HEK293 (cell line): ENCODE measurements around the gene ARHGAP30.

Experiments
- CTCF ChIA-PET: fragments of 350-600 bp; formaldehyde crosslinking; extraction: SDS; loops from one replicate; lab custom pipeline; 2021; ENCODE audit warnings: antibody characterized with exemption; lab: Yijun Ruan, JAX
- POLR2A ChIA-PET: fragments of 300-600 bp; formaldehyde crosslinking; extraction: SDS; loops from one replicate; lab custom pipeline; 2020; ENCODE audit warnings: antibody characterized with exemption, inconsistent platforms; lab: Yijun Ruan, JAX
- H3K27ac ChIP-seq: fragments of 200-500 bp; sonication (Bioruptor generic); 2 replicates; pipeline ENCODE4 v1.5.1; 2014; ENCODE audit warnings: low read depth, low read length, control low read depth, inconsistent platforms; ENCODE audit errors: extremely low read depth
- H3K36me3 ChIP-seq, 2 experiments: fragments of 200-500 bp in 1 of 2; sonication (Bioruptor generic) in 1 of 2; 1 replicate in 1 of 2; 2 replicates in 1 of 2; pipeline ENCODE4 v1.5.1; 2014 to 2017; ENCODE audit warnings: inconsistent platforms in 2 of 2, low read length in 2 of 2; ENCODE audit not compliant: control insufficient read depth in 2 of 2, insufficient read depth in 1 of 2
- H3K4me1 ChIP-seq: fragments of 200-500 bp; sonication (Bioruptor generic); 2 replicates; pipeline ENCODE4 v1.5.1; 2014; ENCODE audit warnings: mild to moderate bottlenecking, low read length, inconsistent platforms; ENCODE audit not compliant: control insufficient read depth, insufficient read depth
- H3K4me3 ChIP-seq: 2 replicates; pipeline ENCODE4 v1.5.1; 2011; ENCODE audit warnings: low read depth, mild to moderate bottlenecking, control low read depth, low read length, moderate library complexity
- H3K9me3 ChIP-seq: fragments of 200-500 bp; sonication (Bioruptor generic); 2 replicates; pipeline ENCODE4 v1.5.1; 2014; ENCODE audit warnings: low read depth, low read length, inconsistent platforms; ENCODE audit not compliant: control insufficient read depth, insufficient read depth
- BCL6B ChIP-seq: fragments of 450-650 bp; formaldehyde crosslinking; IDR thresholded peaks from 2 replicates; pipeline ENCODE4 v1.5.1; 2017; ENCODE audit warnings: missing biosample characterization, missing genetic modification characterization
- IKZF3 ChIP-seq: fragments of 450-650 bp; IDR thresholded peaks from 2 replicates; pipeline ENCODE4 v1.5.0; 2018; ENCODE audit warnings: missing biosample characterization, mild to moderate bottlenecking, missing genetic modification characterization, moderate library complexity
- KLF17 ChIP-seq: fragments of 450-650 bp; formaldehyde crosslinking; IDR thresholded peaks from 2 replicates; pipeline ENCODE4 v1.5.1; 2016; ENCODE audit warnings: missing biosample characterization, missing genetic modification characterization
- PATZ1 ChIP-seq: fragments of 450-650 bp; formaldehyde crosslinking; IDR thresholded peaks from 2 replicates; pipeline ENCODE4 v1.5.1; 2016; ENCODE audit warnings: missing biosample characterization, missing genetic modification characterization
- REST ChIP-seq: fragments of 450-650 bp; formaldehyde crosslinking; IDR thresholded peaks from 2 replicates; pipeline ENCODE4 v1.5.1; 2016; ENCODE audit warnings: missing biosample characterization, missing genetic modification characterization
- YY1 ChIP-seq: fragments of 450-650 bp; formaldehyde crosslinking; IDR thresholded peaks from 2 replicates; pipeline ENCODE4 v1.5.1; 2018; ENCODE audit warnings: missing biosample characterization, missing genetic modification characterization
- ZNF311 ChIP-seq: fragments of 450-650 bp; formaldehyde crosslinking; IDR thresholded peaks from 2 replicates; pipeline ENCODE4 v1.5.1; 2017; ENCODE audit warnings: missing biosample characterization, missing genetic modification characterization, borderline replicate concordance
- ZNF449 ChIP-seq: fragments of 450-650 bp; formaldehyde crosslinking; IDR thresholded peaks from 2 replicates; pipeline ENCODE4 v1.5.1; 2017; ENCODE audit warnings: missing biosample characterization, mild to moderate bottlenecking, missing genetic modification characterization, moderate library complexity
- ZNF514 ChIP-seq: fragments of 450-650 bp; formaldehyde crosslinking; IDR thresholded peaks from 2 replicates; pipeline ENCODE4 v1.5.1; 2016; ENCODE audit warnings: missing biosample characterization, missing genetic modification characterization
- ZNF530 ChIP-seq: fragments of 450-650 bp; formaldehyde crosslinking; IDR thresholded peaks from 2 replicates; pipeline ENCODE4 v1.5.1; 2016; ENCODE audit warnings: low read depth, missing biosample characterization, missing genetic modification characterization
- ZNF747 ChIP-seq: fragments of 450-650 bp; formaldehyde crosslinking; IDR thresholded peaks from 2 replicates; pipeline ENCODE4 v1.5.1; 2016; ENCODE audit warnings: missing biosample characterization, missing genetic modification characterization
- TF ChIP-seq, protein P1 (sequence below): fragments of 450-650 bp; formaldehyde crosslinking; IDR thresholded peaks from 2 replicates; pipeline ENCODE4 v1.5.1; 2016; ENCODE audit warnings: missing biosample characterization, missing genetic modification characterization
- TF ChIP-seq, protein P2 (sequence below): fragments of 450-650 bp; formaldehyde crosslinking; conservative IDR thresholded peaks from 2 replicates; pipeline ENCODE4 v1.5.1; 2016; ENCODE audit warnings: low read depth, missing biosample characterization, missing genetic modification characterization
- TF ChIP-seq, protein P3 (sequence below): fragments of 450-650 bp; formaldehyde crosslinking; IDR thresholded peaks from 2 replicates; pipeline ENCODE4 v1.5.1; 2017; ENCODE audit warnings: missing biosample characterization, missing genetic modification characterization

Gene ARHGAP30

DNA sequence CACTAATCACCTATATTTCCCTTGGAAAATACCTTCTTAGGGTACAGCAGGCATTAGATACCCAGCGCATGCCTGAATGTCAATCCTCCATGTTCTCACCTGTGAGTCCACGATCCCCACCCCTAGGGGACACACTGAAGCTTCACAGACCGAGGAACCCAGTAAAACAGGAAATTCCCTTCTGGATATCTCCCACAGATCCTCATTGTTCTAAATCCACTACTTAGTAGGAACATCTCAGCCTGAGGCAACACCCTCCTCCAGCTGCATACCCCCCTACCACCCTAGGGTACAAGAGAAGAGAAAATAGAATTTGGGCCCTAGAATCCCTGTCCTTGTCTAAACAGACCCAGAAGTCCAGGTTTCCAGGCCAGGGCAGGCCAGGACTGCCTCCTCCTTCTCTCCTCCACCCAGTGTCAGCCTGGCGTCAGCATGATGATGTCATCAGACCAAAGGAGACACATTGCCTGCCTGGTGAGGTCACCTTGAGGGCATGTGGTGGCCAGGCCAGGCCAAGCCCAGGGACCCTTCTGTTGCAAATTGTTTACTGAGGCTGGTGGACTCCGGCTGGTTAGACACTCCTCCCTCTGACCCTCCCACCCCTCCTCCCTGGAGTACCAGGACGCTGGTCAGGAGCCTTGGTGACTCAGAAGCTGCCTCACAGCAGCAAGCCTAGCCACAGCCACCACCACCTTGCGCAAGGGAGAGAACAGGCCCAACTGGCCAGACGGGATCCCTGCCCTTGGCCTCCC, 13.5 kb upstream of the ARHGAP30 start (continued):
- TF ChIP-seq PATZ1 (tag by site-specific recombination) (peak; percentile 44), IKZF3 (no peak), ZNF311 (tag by site-specific recombination) (no peak)
- TF ChIP-seq, protein P1, sequence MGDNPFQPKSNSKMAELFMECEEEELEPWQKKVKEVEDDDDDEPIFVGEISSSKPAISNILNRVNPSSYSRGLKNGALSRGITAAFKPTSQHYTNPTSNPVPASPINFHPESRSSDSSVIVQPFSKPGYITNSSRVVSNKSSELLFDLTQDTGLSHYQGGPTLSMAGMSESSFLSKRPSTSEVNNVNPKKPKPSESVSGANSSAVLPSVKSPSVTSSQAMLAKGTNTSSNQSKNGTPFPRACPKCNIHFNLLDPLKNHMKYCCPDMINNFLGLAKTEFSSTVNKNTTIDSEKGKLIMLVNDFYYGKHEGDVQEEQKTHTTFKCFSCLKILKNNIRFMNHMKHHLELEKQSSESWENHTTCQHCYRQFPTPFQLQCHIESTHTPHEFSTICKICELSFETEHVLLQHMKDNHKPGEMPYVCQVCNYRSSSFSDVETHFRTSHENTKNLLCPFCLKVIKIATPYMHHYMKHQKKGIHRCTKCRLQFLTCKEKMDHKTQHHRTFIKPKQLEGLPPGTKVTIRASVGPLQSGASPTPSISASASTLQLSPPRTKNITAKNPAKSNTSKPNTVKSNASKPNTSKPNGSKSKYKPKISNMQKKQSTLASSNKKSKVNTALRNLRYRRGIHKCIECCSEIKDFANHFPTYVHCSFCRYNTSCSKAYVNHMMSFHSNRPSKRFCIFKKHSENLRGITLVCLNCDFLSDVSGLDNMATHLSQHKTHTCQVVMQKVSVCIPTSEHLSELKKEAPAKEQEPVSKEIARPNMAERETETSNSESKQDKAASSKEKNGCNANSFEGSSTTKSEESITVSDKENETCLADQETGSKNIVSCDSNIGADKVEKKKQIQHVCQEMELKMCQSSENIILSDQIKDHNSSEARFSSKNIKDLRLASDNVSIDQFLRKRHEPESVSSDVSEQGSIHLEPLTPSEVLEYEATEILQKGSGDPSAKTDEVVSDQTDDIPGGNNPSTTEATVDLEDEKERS (tag by site-specific recombination): no peak

GRCh38 chr1:161082483-161082882, 12.8 kb upstream of the ARHGAP30 start:
- POLR2A ChIA-PET: interaction anchor here (0.6 to 1.0 kb wide), 3 partner anchors 15 to 44 kb away, joined by 3 to 8 read pairs (median 3); no protein-coding TSS in a partner anchor
- CTCF ChIA-PET: interaction anchor here (0.8 to 2.0 kb wide), 3 partner anchors 10 to 17 kb away, joined by 3 to 7 read pairs (median 6); no protein-coding TSS in a partner anchor
- H3K27ac ChIP-seq: no peak overlapping the region; the same call in 1 of the 2 replicates
- no peaks in the 10 kb centered on the region; the same call in 1 of the 2 replicates for H3K4me1 ChIP-seq
- no peaks in the 10 kb centered on the region for H3K36me3 ChIP-seq
- no peak overlapping the region for H3K4me3 ChIP-seq
- H3K9me3 ChIP-seq: no peaks in the 10 kb centered on the region
- TF ChIP-seq ZNF449 (tag by site-specific recombination) (no peak), YY1 (tag by site-specific recombination) (no peak), ZNF514 (no peak), KLF17 (no peak), ZNF530 (tag by site-specific recombination) (no peak), REST (tag by site-specific recombination) (no peak), ZNF747 (tag by site-specific recombination) (no peak), BCL6B (tag by site-specific recombination) (no peak)
- TF ChIP-seq, protein P2, sequence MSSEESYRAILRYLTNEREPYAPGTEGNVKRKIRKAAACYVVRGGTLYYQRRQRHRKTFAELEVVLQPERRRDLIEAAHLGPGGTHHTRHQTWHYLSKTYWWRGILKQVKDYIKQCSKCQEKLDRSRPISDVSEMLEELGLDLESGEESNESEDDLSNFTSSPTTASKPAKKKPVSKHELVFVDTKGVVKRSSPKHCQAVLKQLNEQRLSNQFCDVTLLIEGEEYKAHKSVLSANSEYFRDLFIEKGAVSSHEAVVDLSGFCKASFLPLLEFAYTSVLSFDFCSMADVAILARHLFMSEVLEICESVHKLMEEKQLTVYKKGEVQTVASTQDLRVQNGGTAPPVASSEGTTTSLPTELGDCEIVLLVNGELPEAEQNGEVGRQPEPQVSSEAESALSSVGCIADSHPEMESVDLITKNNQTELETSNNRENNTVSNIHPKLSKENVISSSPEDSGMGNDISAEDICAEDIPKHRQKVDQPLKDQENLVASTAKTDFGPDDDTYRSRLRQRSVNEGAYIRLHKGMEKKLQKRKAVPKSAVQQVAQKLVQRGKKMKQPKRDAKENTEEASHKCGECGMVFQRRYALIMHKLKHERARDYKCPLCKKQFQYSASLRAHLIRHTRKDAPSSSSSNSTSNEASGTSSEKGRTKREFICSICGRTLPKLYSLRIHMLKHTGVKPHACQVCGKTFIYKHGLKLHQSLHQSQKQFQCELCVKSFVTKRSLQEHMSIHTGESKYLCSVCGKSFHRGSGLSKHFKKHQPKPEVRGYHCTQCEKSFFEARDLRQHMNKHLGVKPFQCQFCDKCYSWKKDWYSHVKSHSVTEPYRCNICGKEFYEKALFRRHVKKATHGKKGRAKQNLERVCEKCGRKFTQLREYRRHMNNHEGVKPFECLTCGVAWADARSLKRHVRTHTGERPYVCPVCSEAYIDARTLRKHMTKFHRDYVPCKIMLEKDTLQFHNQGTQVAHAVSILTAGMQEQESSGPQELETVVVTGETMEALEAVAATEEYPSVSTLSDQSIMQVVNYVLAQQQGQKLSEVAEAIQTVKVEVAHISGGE: no peak
- TF ChIP-seq, protein P3, sequence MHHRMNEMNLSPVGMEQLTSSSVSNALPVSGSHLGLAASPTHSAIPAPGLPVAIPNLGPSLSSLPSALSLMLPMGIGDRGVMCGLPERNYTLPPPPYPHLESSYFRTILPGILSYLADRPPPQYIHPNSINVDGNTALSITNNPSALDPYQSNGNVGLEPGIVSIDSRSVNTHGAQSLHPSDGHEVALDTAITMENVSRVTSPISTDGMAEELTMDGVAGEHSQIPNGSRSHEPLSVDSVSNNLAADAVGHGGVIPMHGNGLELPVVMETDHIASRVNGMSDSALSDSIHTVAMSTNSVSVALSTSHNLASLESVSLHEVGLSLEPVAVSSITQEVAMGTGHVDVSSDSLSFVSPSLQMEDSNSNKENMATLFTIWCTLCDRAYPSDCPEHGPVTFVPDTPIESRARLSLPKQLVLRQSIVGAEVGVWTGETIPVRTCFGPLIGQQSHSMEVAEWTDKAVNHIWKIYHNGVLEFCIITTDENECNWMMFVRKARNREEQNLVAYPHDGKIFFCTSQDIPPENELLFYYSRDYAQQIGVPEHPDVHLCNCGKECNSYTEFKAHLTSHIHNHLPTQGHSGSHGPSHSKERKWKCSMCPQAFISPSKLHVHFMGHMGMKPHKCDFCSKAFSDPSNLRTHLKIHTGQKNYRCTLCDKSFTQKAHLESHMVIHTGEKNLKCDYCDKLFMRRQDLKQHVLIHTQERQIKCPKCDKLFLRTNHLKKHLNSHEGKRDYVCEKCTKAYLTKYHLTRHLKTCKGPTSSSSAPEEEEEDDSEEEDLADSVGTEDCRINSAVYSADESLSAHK: no peak
